Measurements from ENCODE around the gene PTPRT.

PTPRT gene

DNA sequence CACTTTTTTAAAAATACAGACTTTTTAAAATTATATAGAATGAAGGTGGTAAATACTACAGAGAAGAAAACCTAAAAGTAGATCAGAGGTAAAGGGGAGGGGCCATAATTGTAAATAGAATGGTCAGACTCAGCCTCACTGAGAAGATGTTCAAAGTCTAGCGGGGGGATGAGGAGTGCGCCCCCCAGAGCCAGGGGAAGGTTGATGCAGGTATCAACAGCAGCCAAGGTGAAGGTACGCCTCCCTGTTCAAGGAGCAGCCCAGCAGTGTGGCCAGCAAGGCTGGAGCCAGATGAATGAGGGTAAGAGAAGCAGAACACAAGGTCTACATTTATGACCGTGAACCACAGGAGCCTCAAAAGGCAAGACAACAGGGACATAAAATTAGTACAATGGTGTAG, 204.1 kb downstream of the PTPRT start:
- no peak for DNase-seq (ENCODE audit: low spot score)
- TF ChIP-seq, protein P1, sequence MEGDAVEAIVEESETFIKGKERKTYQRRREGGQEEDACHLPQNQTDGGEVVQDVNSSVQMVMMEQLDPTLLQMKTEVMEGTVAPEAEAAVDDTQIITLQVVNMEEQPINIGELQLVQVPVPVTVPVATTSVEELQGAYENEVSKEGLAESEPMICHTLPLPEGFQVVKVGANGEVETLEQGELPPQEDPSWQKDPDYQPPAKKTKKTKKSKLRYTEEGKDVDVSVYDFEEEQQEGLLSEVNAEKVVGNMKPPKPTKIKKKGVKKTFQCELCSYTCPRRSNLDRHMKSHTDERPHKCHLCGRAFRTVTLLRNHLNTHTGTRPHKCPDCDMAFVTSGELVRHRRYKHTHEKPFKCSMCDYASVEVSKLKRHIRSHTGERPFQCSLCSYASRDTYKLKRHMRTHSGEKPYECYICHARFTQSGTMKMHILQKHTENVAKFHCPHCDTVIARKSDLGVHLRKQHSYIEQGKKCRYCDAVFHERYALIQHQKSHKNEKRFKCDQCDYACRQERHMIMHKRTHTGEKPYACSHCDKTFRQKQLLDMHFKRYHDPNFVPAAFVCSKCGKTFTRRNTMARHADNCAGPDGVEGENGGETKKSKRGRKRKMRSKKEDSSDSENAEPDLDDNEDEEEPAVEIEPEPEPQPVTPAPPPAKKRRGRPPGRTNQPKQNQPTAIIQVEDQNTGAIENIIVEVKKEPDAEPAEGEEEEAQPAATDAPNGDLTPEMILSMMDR (IDR thresholded peaks at IDR 0.05; ENCODE audit: borderline replicate concordance, control extremely low read depth, extremely low read depth, insufficient read depth, missing control alignments) = no peak
- in situ Hi-C loops (cut with MboI; ENCODE audit: low sequenced_read_pairs, unreplicated experiment) = no loop called here

DNA sequence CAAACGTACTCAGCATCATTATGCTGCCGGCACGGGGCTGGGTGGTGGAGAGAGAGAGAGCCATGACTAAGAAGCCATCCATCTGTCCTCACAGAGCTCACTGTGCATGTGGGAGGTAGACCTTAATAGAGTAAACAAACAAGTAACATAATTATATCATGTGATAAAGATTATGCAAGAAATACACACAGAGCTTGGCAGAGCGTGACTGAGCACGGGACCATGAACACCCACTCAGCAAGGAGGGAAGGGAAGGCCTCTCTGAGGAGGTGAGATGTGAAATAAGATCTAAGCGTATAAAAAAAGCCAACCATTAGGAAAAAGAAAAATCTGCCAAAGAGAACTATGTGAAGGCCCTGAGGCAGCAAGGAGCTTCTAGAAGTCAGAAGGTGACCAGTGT, 207.5 kb downstream of the PTPRT start:
- TF ChIP-seq, protein P1 (IDR thresholded peaks at IDR 0.05; ENCODE audit: borderline replicate concordance, control extremely low read depth, extremely low read depth, insufficient read depth, missing control alignments) = no peak
- DNase-seq (ENCODE audit: low spot score) = no peak
- in situ Hi-C loops (cut with MboI; ENCODE audit: low sequenced_read_pairs, unreplicated experiment) = no loop called here

DNA sequence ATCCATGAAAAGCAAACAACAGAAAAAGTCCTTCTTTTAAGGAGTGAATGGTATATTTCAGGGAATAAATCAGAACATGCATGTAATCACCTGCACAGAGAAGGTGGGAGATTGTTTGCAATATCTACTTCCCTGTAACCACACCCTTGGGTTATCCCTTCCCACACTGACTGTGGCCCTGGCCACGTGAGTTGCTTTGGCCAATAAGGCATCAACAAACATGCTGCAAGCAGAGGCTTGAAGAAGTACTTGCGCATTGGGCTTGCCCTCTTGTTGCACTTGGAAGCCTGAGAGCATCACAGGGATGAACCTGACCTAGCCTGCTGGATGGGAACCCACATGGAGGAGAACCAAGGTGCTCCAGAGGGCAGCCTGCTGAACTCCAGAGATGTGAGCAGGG, 208.5 kb downstream of the PTPRT start:
- TF ChIP-seq, protein P1 (IDR thresholded peaks at IDR 0.05; ENCODE audit: borderline replicate concordance, control extremely low read depth, extremely low read depth, insufficient read depth, missing control alignments) = no peak
- in situ Hi-C loops (cut with MboI; ENCODE audit: low sequenced_read_pairs, unreplicated experiment) = no loop called here
- DNase-seq (ENCODE audit: low spot score) = no peak

DNA sequence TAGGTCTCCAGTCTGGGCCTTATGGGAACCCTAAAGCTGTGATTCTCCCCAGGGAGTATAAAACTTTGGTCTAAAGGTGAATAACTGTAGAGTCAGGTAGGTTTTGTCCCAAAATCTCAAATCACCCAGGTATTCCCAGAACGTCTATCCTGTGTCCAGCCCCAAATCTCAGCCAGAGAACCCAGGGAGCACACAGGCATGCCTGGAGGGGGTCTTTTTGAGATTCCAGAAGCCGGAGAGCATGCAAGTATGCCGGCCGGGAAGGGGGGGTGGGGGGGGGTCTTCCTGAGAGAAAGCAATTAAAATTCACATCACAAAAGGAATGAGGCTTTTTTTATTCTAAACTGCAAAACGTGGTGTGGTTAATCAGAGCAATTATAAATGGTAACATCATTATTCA, 210.0 kb downstream of the PTPRT start:
- TF ChIP-seq, protein P1 (IDR thresholded peaks at IDR 0.05; ENCODE audit: borderline replicate concordance, control extremely low read depth, extremely low read depth, insufficient read depth, missing control alignments) = no peak
- DNase-seq (ENCODE audit: low spot score) = no peak
- in situ Hi-C loops (cut with MboI; ENCODE audit: low sequenced_read_pairs, unreplicated experiment) = no loop called here

DNA sequence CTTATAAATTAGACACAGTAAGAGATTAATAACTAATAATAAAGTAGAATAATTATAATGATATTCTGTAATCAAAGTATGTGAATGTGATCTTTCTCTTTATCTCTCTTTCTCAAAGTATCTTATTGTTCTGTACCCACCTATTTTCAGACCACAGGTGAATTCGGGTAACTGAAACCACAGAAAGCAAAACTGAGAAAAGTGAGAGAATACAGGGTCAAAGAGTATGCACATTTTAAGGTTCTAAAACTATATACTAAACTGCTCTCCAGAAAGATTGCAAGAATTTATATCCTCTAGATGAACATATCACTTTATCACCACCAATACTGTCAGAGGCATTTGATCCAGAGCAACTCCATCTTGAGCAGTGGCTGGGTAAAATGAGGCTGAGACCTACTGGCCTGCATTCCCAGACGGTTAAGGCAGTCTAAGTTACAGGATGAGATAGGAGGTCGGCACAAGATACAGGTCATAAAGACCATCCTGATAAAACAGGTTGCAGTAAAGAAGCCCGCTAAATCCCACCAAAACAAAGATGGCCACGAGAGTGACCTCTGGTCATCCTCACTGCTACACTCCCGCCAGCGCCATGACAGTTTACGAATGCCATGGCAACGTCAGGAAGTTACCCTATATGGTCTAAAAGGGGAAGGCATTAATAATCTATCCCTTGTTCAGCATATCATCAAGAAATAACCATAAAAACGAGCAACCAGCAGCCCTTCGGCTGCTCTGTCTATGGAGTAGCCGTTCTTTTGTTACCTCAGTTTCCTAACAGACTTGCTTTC, 211.3 kb downstream of the PTPRT start:
- no peak for DNase-seq (ENCODE audit: low spot score)
- TF ChIP-seq, protein P1 (IDR thresholded peaks at IDR 0.05; ENCODE audit: borderline replicate concordance, control extremely low read depth, extremely low read depth, insufficient read depth, missing control alignments) = no peak
- in situ Hi-C loops (cut with MboI; ENCODE audit: low sequenced_read_pairs, unreplicated experiment) = no loop called here

DNA sequence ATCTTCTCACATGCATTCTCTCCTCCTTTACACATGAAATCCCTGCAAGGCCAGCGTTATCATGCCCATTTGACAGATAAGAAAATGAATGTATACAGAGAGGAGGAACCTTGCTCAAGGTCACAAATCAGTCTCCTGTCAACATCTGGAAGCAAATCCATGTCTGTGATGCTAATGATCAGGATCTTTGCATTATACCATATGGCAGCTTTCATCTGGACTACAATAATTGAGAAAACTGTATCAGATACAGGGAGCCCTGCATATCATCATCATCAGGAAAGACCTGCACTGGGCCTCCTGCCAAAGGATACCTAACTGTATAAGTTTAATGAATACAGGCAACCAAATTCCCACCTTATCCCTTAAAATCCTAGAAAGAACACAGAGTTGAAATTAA, 213.7 kb downstream of the PTPRT start:
- no peak for DNase-seq (ENCODE audit: low spot score)
- TF ChIP-seq, protein P1 (IDR thresholded peaks at IDR 0.05; ENCODE audit: borderline replicate concordance, control extremely low read depth, extremely low read depth, insufficient read depth, missing control alignments) = no peak
- in situ Hi-C loops (cut with MboI; ENCODE audit: low sequenced_read_pairs, unreplicated experiment) = no loop called here

Measured in GM13976 (cell line).